Muscle of leg (tissue), 11 donors: Measurements from ENCODE around the gene RSPH1. TPM values are rescaled to one million over a fixed set of nuclear protein-coding genes. Genes with fewer than 3 reads are reported as not detected.

Experiments used
- DNase-seq: peaks from one replicate; pipeline ENCODE4 v3.0.0; 2013
- H3K27ac ChIP-seq: one replicate; pipeline ENCODE4 v1.5.1; 2013; ENCODE audit warnings: mild to moderate bottlenecking, low read length, control low read depth
- H3K27me3 ChIP-seq: one replicate; pipeline ENCODE4 v1.6.1; 2013; ENCODE audit warnings: low read length; ENCODE audit not compliant: control insufficient read depth, insufficient read depth
- H3K36me3 ChIP-seq: one replicate; pipeline ENCODE4 v1.6.1; 2013; ENCODE audit warnings: low read length; ENCODE audit not compliant: control insufficient read depth, insufficient read depth
- H3K4me1 ChIP-seq: one replicate; pipeline ENCODE4 v1.6.1; 2013; ENCODE audit warnings: low read length; ENCODE audit not compliant: control insufficient read depth, insufficient read depth
- H3K4me3 ChIP-seq: one replicate; pipeline ENCODE4 v1.5.1; 2013; ENCODE audit warnings: low read length, control low read depth
- H3K9me3 ChIP-seq: replicated peaks from 2 replicates; pipeline ENCODE4 v1.6.1; 2013; ENCODE audit warnings: low read depth, low read length; ENCODE audit not compliant: control insufficient read depth
- WGBS: methylation state at CpG from one replicate; pipeline ENCODE4 v1.1.5; 2013; ENCODE audit warnings: missing lambda C conversion rate; ENCODE audit not compliant: insufficient coverage; 5-methylcytosine and 5-hydroxymethylcytosine counted together
- polyA plus RNA-seq, 8 donors: library from polyadenylated mRNA; unstranded; fragments of 120-200 nt; gene quantifications; one replicate each; pipeline versions ENCODE4 v1.2.1 to v1.2.3, GENCODE V29; 2013; ENCODE audit warnings: inconsistent platforms in 1 of 8, low replicate concordance in 1 of 8; ENCODE audit not compliant: insufficient read length in 8 of 8, insufficient read depth in 1 of 8
- total RNA-seq: library from RNA; stranded (reverse); fragments of 120-200 nt; gene quantifications from one replicate; pipeline ENCODE4 v1.2.4, GENCODE V29; 2013

The RSPH1 gene
- total and polyA plus RNA-seq, 9 donors = 0.04 to 1.5 (median 0.27) TPM

- no peak for DNase-seq
- H3K4me1 ChIP-seq = peaks cover 16% of the 10 kb centered on the region
- no peaks in the 10 kb centered on the region for H3K9me3 ChIP-seq
- H3K27me3 ChIP-seq = peaks cover 2% of the 10 kb centered on the region
- H3K27ac ChIP-seq = no peak overlapping the region
- H3K36me3 ChIP-seq = no peaks in the 10 kb centered on the region
- H3K4me3 ChIP-seq = no peak overlapping the region
- WGBS = 71% methylated on average over 7 of the region's 11 CpGs
Measured at GRCh38 chr21:42459546-42460215, 36.3 kb downstream of the RSPH1 start.

DNA sequence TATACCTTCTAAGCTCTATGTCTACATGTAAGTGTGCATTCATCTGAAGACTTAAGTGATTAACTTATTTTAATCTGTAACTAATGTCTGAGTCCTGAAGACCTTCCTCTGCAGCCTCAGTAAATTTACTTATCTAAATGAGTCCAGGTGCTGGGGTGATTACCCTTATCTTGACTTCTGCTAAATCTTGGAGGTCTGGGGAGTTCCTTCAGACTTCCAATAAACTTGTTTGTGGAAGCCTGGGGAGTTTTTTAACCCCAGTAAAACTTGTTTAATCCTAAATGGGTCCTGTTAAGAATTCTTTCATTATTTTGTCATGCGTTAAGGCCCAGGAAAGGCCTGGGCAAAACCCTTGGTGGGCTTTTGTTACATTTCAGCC, 37.0 kb downstream of the RSPH1 start:
- H3K9me3 ChIP-seq = no peaks in the 10 kb centered on the region
- WGBS = no CpG with 5 or more reads among the region's 1 CpG
- DNase-seq = no peak

GRCh38 chr21:42456457-42456856, 39.6 kb downstream of the RSPH1 start:
- Histone ChIP-seq H3K36me3 (no peaks in the 10 kb centered on the region), H3K27me3 (peaks cover 4% of the 10 kb centered on the region), H3K9me3 (no peaks in the 10 kb centered on the region), H3K27ac (no peak overlapping the region), H3K4me1 (peaks cover 32% of the 10 kb centered on the region), H3K4me3 (no peak overlapping the region)
- DNase-seq = no peak
- 73% methylated on average over 5 of the region's 8 CpGs for WGBS

More for the DNA sequence above, 37.0 kb downstream of the RSPH1 start:
- H3K27ac ChIP-seq = no peak overlapping the region
- peaks cover 3% of the 10 kb centered on the region for H3K27me3 ChIP-seq
- no peaks in the 10 kb centered on the region for H3K36me3 ChIP-seq
- H3K4me3 ChIP-seq = no peak overlapping the region
- peaks cover 14% of the 10 kb centered on the region for H3K4me1 ChIP-seq

DNA sequence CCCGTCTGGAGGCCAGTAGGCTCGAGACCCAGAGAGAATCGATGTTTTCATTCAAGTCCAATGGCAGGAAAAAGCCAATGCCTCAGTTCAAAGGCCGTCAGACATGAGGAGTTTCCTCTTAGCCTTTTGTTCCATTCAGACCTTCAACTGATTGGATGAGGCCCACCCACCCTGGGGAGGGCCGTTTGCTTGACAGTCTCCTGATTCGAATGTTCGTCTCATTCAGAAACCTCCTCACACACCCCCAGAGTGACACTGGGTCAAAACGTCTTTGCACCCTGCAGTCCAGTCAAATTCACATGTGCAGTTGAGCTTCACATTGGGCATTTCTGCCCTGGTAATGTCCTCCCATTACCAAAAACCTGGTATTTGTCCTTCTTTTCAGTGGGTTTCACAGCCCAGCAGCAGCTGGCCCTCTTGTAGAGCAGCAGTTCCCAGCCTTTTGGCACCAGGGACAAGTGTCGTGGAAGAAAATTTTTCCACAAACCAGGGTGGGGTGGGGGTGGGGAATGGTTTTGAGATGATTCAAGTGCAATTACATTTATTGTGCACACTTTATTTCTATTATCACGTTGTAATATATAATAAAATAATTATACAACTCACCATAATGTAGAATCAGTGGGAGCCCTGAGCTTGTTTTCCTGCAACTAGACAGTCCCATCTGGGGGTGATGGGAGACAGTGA, 40.1 kb downstream of the RSPH1 start:
- DNase-seq = no peak
- no peaks in the 10 kb centered on the region for H3K36me3 ChIP-seq
- H3K9me3 ChIP-seq = no peaks in the 10 kb centered on the region
- no peak overlapping the region for H3K27ac ChIP-seq
- H3K4me3 ChIP-seq = no peak overlapping the region
- WGBS = 90% methylated on average over 8 of the region's 10 CpGs
- H3K27me3 ChIP-seq = peaks cover 4% of the 10 kb centered on the region
- peaks cover 32% of the 10 kb centered on the region for H3K4me1 ChIP-seq

DNA sequence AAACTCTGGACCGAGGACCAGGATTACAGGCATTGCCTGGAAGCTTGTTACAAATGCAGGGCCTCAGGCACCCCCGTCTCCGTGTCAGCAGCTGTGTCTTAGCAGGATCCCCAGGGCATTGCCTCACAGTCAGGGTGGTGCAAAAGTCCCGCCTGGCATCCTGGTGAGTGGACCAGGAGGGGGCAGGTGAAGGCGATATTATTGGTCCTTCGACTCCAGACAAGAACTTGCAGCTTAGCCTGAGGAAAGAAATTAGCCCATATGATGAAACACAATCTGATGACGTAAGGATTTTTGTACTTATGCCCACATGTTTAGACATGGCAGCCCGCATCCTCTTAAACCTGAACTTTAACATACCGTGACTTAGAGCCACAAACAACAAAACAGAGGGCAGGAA, 40.8 kb downstream of the RSPH1 start:
- H3K9me3 ChIP-seq = no peaks in the 10 kb centered on the region
- DNase-seq = no peak
- H3K27me3 ChIP-seq = peaks cover 4% of the 10 kb centered on the region
- 25% methylated on average over 3 of the region's 9 CpGs for WGBS
- H3K4me3 ChIP-seq = no peak overlapping the region
- peaks cover 26% of the 10 kb centered on the region for H3K4me1 ChIP-seq
- H3K27ac ChIP-seq = no peak overlapping the region
- H3K36me3 ChIP-seq = no peaks in the 10 kb centered on the region

DNA sequence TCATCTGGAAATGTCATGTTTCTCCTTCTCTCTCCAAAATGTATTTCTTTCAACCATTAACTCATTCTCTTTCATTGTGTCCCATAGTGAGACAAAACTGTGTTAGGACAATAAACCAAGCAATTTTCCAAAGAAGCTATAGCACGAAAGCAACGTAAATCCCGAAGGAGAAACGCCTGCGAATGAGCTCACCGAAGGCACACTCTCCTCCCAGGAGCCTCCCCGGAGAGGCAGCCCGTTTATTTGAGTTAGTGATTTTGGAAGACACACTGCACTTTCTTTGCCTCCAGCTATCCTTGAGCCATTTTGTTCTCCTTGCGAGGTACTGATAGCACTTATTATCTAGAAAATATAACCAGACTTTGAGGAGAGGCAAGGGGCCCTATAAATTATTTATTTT, 41.2 kb downstream of the RSPH1 start:
- Histone ChIP-seq H3K27me3 (peaks cover 4% of the 10 kb centered on the region), H3K4me3 (no peak overlapping the region), H3K9me3 (no peaks in the 10 kb centered on the region), H3K27ac (no peak overlapping the region), H3K36me3 (no peaks in the 10 kb centered on the region), H3K4me1 (peaks cover 26% of the 10 kb centered on the region)
- 20% methylated on average over 1 of the region's 9 CpGs for WGBS
- peak; percentile 51 for DNase-seq

- H3K27ac ChIP-seq = peak overlapping the region; percentile 23
- peaks cover 26% of the 10 kb centered on the region for H3K4me1 ChIP-seq
- no peaks in the 10 kb centered on the region for H3K9me3 ChIP-seq
- H3K27me3 ChIP-seq = peaks cover 4% of the 10 kb centered on the region
- no peaks in the 10 kb centered on the region for H3K36me3 ChIP-seq
- DNase-seq = no peak
- no peak overlapping the region for H3K4me3 ChIP-seq
- 47% methylated on average over 13 of the region's 19 CpGs for WGBS
Measured at GRCh38 chr21:42453986-42454570, 41.9 kb downstream of the RSPH1 start.

GRCh38 chr21:42453224-42453985, 42.6 kb downstream of the RSPH1 start:
- peak; percentile 76 for DNase-seq

GRCh38 chr21:42452401-42453223, 43.4 kb downstream of the RSPH1 start:
- H3K27me3 ChIP-seq = peaks cover 4% of the 10 kb centered on the region
- no peak overlapping the region for H3K4me3 ChIP-seq
- H3K4me1 ChIP-seq = peaks cover 26% of the 10 kb centered on the region
- peak; percentile 50 for DNase-seq
- H3K9me3 ChIP-seq = no peaks in the 10 kb centered on the region
- no peaks in the 10 kb centered on the region for H3K36me3 ChIP-seq
- WGBS = 67% methylated on average over 21 of the region's 22 CpGs
- H3K27ac ChIP-seq = peak overlapping the region; percentile 26

More at GRCh38 chr21:42453224-42453985, 42.6 kb downstream of the RSPH1 start:
- Histone ChIP-seq H3K4me3 (no peak overlapping the region), H3K27me3 (peaks cover 4% of the 10 kb centered on the region), H3K4me1 (peaks cover 26% of the 10 kb centered on the region), H3K36me3 (no peaks in the 10 kb centered on the region), H3K9me3 (no peaks in the 10 kb centered on the region), H3K27ac (peak overlapping the region; percentile 26)
- WGBS = 24% methylated on average over 14 of the region's 18 CpGs
